Measurements from ENCODE around the gene IFI27.

Gene IFI27

GRCh38 chr14:94102768-94103482 is 7.6 kb upstream of the IFI27 start:
- no peak for DNase-seq (ENCODE audit: extremely low read depth in 1 of 2, low read depth in 1 of 2)

- DNase-seq (ENCODE audit: extremely low read depth in 1 of 2, low read depth in 1 of 2) = no peak
Measured at GRCh38 chr14:94103554-94104150, 6.9 kb upstream of the IFI27 start.

GRCh38 chr14:94104731-94105130 is 5.8 kb upstream of the IFI27 start:
- no peak for DNase-seq (ENCODE audit: extremely low read depth in 1 of 2, low read depth in 1 of 2)

- no peak for DNase-seq (ENCODE audit: extremely low read depth in 1 of 2, low read depth in 1 of 2)
Measured at GRCh38 chr14:94109915-94110250, 653 bp upstream of the IFI27 start.

- DNase-seq (ENCODE audit: extremely low read depth in 1 of 2, low read depth in 1 of 2) = no peak
Measured at GRCh38 chr14:94111276-94112095, 950 bp downstream of the IFI27 start.

- DNase-seq (ENCODE audit: extremely low read depth in 1 of 2, low read depth in 1 of 2) = no peak
Measured at GRCh38 chr14:94112513-94113063, 2.1 kb downstream of the IFI27 start.

- no peak for DNase-seq (ENCODE audit: extremely low read depth in 1 of 2, low read depth in 1 of 2)
Measured at GRCh38 chr14:94113073-94113472, 2.5 kb downstream of the IFI27 start.

- no peak for DNase-seq (ENCODE audit: extremely low read depth in 1 of 2, low read depth in 1 of 2)
Measured at GRCh38 chr14:94113490-94113889, 3.0 kb downstream of the IFI27 start.

GRCh38 chr14:94113908-94114588 is 3.5 kb downstream of the IFI27 start:
- no peak for DNase-seq (ENCODE audit: extremely low read depth in 1 of 2, low read depth in 1 of 2)

GRCh38 chr14:94114589-94115057 is 4.1 kb downstream of the IFI27 start:
- DNase-seq (ENCODE audit: extremely low read depth in 1 of 2, low read depth in 1 of 2) = no peak

GRCh38 chr14:94115058-94115591 is 4.6 kb downstream of the IFI27 start:
- DNase-seq (ENCODE audit: extremely low read depth in 1 of 2, low read depth in 1 of 2) = no peak

- DNase-seq (ENCODE audit: extremely low read depth in 1 of 2, low read depth in 1 of 2) = no peak
Measured at GRCh38 chr14:94115631-94116030, 5.1 kb downstream of the IFI27 start.

- DNase-seq (ENCODE audit: extremely low read depth in 1 of 2, low read depth in 1 of 2) = no peak
Measured at GRCh38 chr14:94116701-94117100, 6.2 kb downstream of the IFI27 start.

GRCh38 chr14:94117856-94118255 is 7.3 kb downstream of the IFI27 start:
- DNase-seq (ENCODE audit: extremely low read depth in 1 of 2, low read depth in 1 of 2) = no peak

- no peak for DNase-seq (ENCODE audit: extremely low read depth in 1 of 2, low read depth in 1 of 2)
Measured at GRCh38 chr14:94119071-94119470, 8.5 kb downstream of the IFI27 start.

- DNase-seq (ENCODE audit: extremely low read depth in 1 of 2, low read depth in 1 of 2) = no peak
Measured at GRCh38 chr14:94120667-94121340, 10.3 kb downstream of the IFI27 start.

- no peak for DNase-seq (ENCODE audit: extremely low read depth in 1 of 2, low read depth in 1 of 2)
Measured at GRCh38 chr14:94121485-94121884, 10.9 kb downstream of the IFI27 start.

- no peak for DNase-seq (ENCODE audit: extremely low read depth in 1 of 2, low read depth in 1 of 2)
Measured at GRCh38 chr14:94122438-94122837, 11.9 kb downstream of the IFI27 start.

GRCh38 chr14:94123296-94123695 is 12.8 kb downstream of the IFI27 start:
- no peak for DNase-seq (ENCODE audit: extremely low read depth in 1 of 2, low read depth in 1 of 2)

- DNase-seq (ENCODE audit: extremely low read depth in 1 of 2, low read depth in 1 of 2) = no peak
Measured at GRCh38 chr14:94123868-94124267, 13.3 kb downstream of the IFI27 start.
